Transverse colon (tissue), 4 donors: ENCODE measurements around the gene HOXA3. TPM values are rescaled to one million over a fixed set of nuclear protein-coding genes. Genes with fewer than 3 reads are reported as not detected.

Experiments
- DNase-seq: peaks from one replicate; pipeline ENCODE4 v3.0.0-alpha.2; 2019
- H3K27ac ChIP-seq, 4 donors: fragments of 200-600 bp; sonication (generic); 2 replicates each; pipeline ENCODE4 v1.5.1; 2016 to 2018; ENCODE audit warnings: inconsistent platforms in 4 of 4
- H3K27me3 ChIP-seq: fragments of 200-600 bp; sonication (generic); 2 replicates; pipeline ENCODE4 v1.5.1; 2017; ENCODE audit warnings: inconsistent platforms
- H3K36me3 ChIP-seq, 4 donors: fragments of 200-600 bp; sonication (generic); 2 replicates each; pipeline ENCODE4 v1.5.1; 2017 to 2019; ENCODE audit warnings: inconsistent platforms in 4 of 4
- H3K4me1 ChIP-seq, 4 donors: fragments of 200-600 bp; sonication (generic); 2 replicates each; pipeline ENCODE4 v1.5.1; 2017 to 2020; ENCODE audit warnings: inconsistent platforms in 4 of 4
- H3K4me3 ChIP-seq, 4 donors: fragments of 200-600 bp; sonication (generic); 1 replicate in 1 of 4; 2 replicates in 3 of 4; pipeline versions ENCODE4 v1.5.1 to v1.6.1; 2017 to 2019; ENCODE audit warnings: inconsistent platforms in 4 of 4
- H3K9me3 ChIP-seq, 2 donors: fragments of 200-600 bp; sonication (generic); 2 replicates each; pipeline ENCODE4 v1.5.1; 2017 to 2019; ENCODE audit warnings: inconsistent platforms in 2 of 2
- EP300 ChIP-seq: sonication (generic); formaldehyde crosslinking; IDR thresholded peaks from one replicate; pipeline ENCODE4 v1.6.1; 2017; ENCODE audit warnings: antibody characterized with exemption, low read depth
- POLR2A ChIP-seq: fragments of 450-650 bp; IDR thresholded peaks from one replicate; pipeline ENCODE4 v1.6.1; 2016; ENCODE audit warnings: antibody characterized with exemption, mild to moderate bottlenecking, moderate library complexity
- POLR2AphosphoS5 ChIP-seq, 3 donors: sonication (generic); formaldehyde crosslinking; IDR thresholded peaks; one replicate each; pipeline ENCODE4 v1.6.1; 2016; ENCODE audit warnings: antibody characterized with exemption in 3 of 3
- WGBS, 2 donors: methylation state at CpG; one replicate each; pipeline ENCODE4 v1.1.5; 2018; ENCODE audit warnings: low coverage in 1 of 2; 5-methylcytosine and 5-hydroxymethylcytosine counted together
- in situ Hi-C, 4 donors: fragments of 200-750 bp; cut with MboI; loops; one replicate each; pipeline versions ENCODE4 v1.15.0 to v1.15.1; 2017; ENCODE audit warnings: low sequenced_read_pairs in 3 of 4, low pct_ligation_motif_present in 1 of 4, low pct_unique_long_range_greater_than_20kb in 1 of 4
- intact Hi-C: fragments of 100-400 bp; cut with DNase I; formaldehyde crosslinking; loops from one replicate; pipeline ENCODE4 v1.15.1; 2023; ENCODE audit warnings: low total_unique reads
- total RNA-seq, 4 donors: library from RNA; depleted of rRNA; stranded (reverse); fragments of >200 nt; gene quantifications; one replicate each; pipeline ENCODE4 v1.1.0, GENCODE V29; 2016
- TF ChIP-seq, protein P1 (sequence below), 5 experiments: fragments of 200-600 bp in 3 of 5; fragments of 450-650 bp in 2 of 5; sonication (generic) in 3 of 5; IDR thresholded peaks; 1 replicate in 2 of 5; 2 replicates in 3 of 5; pipeline ENCODE4 v1.5.1; 2016 to 2017; ENCODE audit warnings: antibody characterized with exemption in 5 of 5, inconsistent platforms in 3 of 5, mild to moderate bottlenecking in 2 of 5, moderate library complexity in 1 of 5

HOXA3 gene
- total RNA-seq, 4 donors from 2014 or later = 14.1 to 27.3 (median 15.7) TPM

GRCh38 chr7:27083646-27084045 lies 68.7 kb downstream of the HOXA3 start:
- 76 to 97% methylated on average over 2 of the region's 2 CpGs for WGBS, 2 donors
- Histone ChIP-seq H3K4me1 (peaks cover 0 to 6% (median 0%) of the 10 kb centered on the region in 4 donors), H3K9me3 (no peaks in the 10 kb centered on the region), H3K27ac (no peak overlapping the region), H3K36me3 (no peaks in the 10 kb centered on the region), H3K4me3 (no peak overlapping the region), H3K27me3 (peaks cover 16% of the 10 kb centered on the region)
- in situ Hi-C loops (no loop called here), intact Hi-C loops (no loop called here)
- TF ChIP-seq, protein P1, sequence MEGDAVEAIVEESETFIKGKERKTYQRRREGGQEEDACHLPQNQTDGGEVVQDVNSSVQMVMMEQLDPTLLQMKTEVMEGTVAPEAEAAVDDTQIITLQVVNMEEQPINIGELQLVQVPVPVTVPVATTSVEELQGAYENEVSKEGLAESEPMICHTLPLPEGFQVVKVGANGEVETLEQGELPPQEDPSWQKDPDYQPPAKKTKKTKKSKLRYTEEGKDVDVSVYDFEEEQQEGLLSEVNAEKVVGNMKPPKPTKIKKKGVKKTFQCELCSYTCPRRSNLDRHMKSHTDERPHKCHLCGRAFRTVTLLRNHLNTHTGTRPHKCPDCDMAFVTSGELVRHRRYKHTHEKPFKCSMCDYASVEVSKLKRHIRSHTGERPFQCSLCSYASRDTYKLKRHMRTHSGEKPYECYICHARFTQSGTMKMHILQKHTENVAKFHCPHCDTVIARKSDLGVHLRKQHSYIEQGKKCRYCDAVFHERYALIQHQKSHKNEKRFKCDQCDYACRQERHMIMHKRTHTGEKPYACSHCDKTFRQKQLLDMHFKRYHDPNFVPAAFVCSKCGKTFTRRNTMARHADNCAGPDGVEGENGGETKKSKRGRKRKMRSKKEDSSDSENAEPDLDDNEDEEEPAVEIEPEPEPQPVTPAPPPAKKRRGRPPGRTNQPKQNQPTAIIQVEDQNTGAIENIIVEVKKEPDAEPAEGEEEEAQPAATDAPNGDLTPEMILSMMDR (IDR thresholded peaks at IDR 0.05) = no peak
- TF ChIP-seq POLR2AphosphoS5 (IDR thresholded peaks at IDR 0.05) = no peak
- DNase-seq = no peak

GRCh38 chr7:27082171-27082570 lies 70.2 kb downstream of the HOXA3 start:
- Histone ChIP-seq H3K4me1 (peaks cover 0 to 6% (median 0%) of the 10 kb centered on the region in 4 donors), H3K9me3 (no peaks in the 10 kb centered on the region), H3K27ac (no peak overlapping the region), H3K27me3 (peaks cover 1% of the 10 kb centered on the region), H3K4me3 (no peak overlapping the region), H3K36me3 (no peaks in the 10 kb centered on the region)
- in situ Hi-C loops (no loop called here), intact Hi-C loops (no loop called here)
- 93 to 100% methylated on average over 1 of the region's 1 CpG for WGBS, 2 donors
- TF ChIP-seq, protein P1 (IDR thresholded peaks at IDR 0.05) = no peak
- TF ChIP-seq POLR2A = no peak
- no peak for TF ChIP-seq POLR2AphosphoS5 (IDR thresholded peaks at IDR 0.05)
- DNase-seq = no peak

DNA sequence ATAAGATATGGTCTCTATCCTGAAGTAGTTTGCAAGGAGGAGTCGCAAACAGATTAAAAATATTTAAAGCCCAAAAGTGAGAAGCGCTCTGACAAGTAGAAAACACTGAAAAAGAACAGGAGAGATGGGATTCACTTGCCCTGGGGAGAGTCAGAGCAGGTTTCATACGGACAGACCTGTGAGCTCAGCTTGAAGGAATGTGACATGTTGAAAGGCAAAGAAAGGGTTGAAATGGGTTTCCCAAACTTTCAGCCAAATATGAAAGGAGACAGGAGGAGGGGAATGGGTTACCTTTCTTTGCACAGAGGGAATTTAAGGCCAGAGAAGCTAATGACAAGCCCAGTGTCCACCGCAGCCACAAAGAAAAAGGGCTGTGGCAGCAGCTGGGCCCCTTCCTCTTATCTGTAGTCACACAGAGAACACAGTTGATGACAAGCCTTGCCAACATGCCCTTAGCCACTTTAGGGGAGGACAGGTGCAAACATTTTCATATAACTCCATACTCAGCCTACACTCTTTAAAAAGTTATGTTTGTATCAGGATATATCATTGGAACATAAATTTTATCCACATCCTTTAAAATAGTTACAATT lies 71.4 kb downstream of the HOXA3 start:
- TF ChIP-seq EP300 (no peak), POLR2AphosphoS5 (IDR thresholded peaks at IDR 0.05) (no peak), POLR2A (no peak)
- TF ChIP-seq, protein P1 (IDR thresholded peaks at IDR 0.05) = no peak
- H3K27me3 ChIP-seq = no peaks in the 10 kb centered on the region
- H3K36me3 ChIP-seq = no peaks in the 10 kb centered on the region
- H3K27ac ChIP-seq = no peak overlapping the region
- no peaks in the 10 kb centered on the region for H3K9me3 ChIP-seq
- WGBS, 2 donors = 80 to 82% methylated on average over 3 to 4 of the region's 4 CpGs
- intact Hi-C loops = no loop called here
- in situ Hi-C loops = no loop called here
- H3K4me1 ChIP-seq = peaks cover 0 to 6% (median 0%) of the 10 kb centered on the region in 4 donors
- no peak overlapping the region for H3K4me3 ChIP-seq
- DNase-seq = no peak

- no peak for TF ChIP-seq EP300
- no peak for TF ChIP-seq POLR2AphosphoS5 (IDR thresholded peaks at IDR 0.05)
- TF ChIP-seq POLR2A = no peak
- TF ChIP-seq, protein P1 (IDR thresholded peaks at IDR 0.05) = no peak
- no peak for DNase-seq
- Histone ChIP-seq H3K4me1 (peaks cover 0 to 6% (median 0%) of the 10 kb centered on the region in 4 donors), H3K27me3 (no peaks in the 10 kb centered on the region), H3K9me3 (no peaks in the 10 kb centered on the region), H3K4me3 (no peak overlapping the region), H3K27ac (no peak overlapping the region), H3K36me3 (no peaks in the 10 kb centered on the region)
- 88 to 90% methylated on average over 1 of the region's 1 CpG for WGBS, 2 donors
- in situ Hi-C loops (no loop called here), intact Hi-C loops (no loop called here)
Observed at GRCh38 chr7:27079234-27079975, 73.0 kb downstream of the HOXA3 start.
